AML-193 (cell line): ENCODE data around the gene COL4A2.

ENCODE experiments used
- DNase-seq, 2 experiments: peaks; one replicate each; lab custom pipeline; 2025; lab: John Stamatoyannopoulos, UW

COL4A2 gene

GRCh38 chr13:110419381-110419791, 112.3 kb downstream of the COL4A2 start:
- no peak for DNase-seq

DNA sequence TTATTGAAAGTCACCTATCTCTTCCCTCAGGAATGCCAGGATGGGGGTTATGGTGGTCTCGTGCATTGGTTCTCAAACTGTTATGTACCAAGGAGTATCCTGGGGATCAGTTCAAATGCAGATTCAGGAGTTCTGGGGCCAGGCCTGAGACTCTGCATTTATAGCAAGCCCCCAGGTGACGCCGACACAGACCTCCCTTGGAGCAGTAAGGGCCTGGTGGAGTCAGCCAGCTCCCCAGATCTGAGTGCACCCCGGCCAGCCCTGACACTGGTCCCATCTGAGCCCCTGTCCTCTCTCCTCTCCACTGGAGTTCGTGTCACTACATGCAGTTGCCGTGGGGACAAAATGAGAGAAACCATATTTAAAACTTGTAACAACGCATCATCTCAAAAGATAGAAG, 112.9 kb downstream of the COL4A2 start:
- no peak for DNase-seq

GRCh38 chr13:110420626-110421025, 113.5 kb downstream of the COL4A2 start:
- DNase-seq, result no peak

DNA sequence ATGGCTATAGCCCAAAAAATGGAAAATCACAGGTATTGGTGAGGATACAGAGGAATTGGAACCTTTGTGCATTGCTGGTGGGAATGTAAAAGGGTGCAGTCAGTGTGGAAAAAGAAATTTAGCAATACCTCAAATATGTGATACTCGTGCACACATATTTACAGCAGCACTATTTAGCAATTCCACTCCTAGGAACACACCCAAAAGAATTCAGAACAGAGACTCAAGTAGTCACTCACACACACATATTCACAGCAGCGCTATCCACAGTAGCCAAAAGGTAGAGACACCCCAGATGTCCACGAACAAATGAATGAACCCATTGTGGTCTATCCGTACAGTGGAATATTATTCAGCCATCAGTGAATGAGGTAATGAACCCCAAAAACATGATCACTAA, 114.0 kb downstream of the COL4A2 start:
- no peak for DNase-seq

DNA sequence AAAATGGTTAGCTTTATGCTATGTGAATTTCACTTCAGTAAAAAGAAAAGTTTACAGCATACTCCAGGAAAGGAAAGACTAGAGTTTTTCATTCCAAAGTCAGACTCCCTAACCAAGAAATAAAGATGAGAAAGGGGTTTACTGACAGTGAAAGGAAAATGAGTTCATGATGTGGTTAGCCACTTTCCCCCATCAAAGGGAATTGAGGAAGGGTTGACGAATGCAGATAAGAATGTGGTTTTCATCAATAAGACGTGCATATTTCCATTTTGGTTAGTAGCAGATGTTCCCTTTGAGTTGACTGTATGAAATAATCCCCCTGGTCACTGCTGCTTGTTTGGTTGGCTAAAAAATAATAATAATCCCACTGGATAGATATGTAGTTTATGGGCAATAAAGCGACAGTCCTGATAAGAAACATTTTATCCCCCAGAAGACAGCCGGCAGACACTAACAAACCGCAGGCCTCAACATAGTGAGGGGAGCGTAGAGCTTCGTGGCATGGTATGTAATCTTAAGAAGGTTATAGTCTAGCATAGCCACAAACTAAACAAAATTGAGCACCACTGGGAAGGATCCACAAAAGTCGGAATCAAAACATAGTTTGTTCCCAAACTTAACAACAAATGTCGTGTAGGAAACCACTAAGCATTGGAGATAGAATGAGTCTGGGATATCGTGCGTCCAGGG, 114.8 kb downstream of the COL4A2 start:
- no peak for DNase-seq

GRCh38 chr13:110422913-110423688, 116.0 kb downstream of the COL4A2 start:
- no peak for DNase-seq

GRCh38 chr13:110423689-110424302, 116.7 kb downstream of the COL4A2 start:
- DNase-seq, result no peak

DNA sequence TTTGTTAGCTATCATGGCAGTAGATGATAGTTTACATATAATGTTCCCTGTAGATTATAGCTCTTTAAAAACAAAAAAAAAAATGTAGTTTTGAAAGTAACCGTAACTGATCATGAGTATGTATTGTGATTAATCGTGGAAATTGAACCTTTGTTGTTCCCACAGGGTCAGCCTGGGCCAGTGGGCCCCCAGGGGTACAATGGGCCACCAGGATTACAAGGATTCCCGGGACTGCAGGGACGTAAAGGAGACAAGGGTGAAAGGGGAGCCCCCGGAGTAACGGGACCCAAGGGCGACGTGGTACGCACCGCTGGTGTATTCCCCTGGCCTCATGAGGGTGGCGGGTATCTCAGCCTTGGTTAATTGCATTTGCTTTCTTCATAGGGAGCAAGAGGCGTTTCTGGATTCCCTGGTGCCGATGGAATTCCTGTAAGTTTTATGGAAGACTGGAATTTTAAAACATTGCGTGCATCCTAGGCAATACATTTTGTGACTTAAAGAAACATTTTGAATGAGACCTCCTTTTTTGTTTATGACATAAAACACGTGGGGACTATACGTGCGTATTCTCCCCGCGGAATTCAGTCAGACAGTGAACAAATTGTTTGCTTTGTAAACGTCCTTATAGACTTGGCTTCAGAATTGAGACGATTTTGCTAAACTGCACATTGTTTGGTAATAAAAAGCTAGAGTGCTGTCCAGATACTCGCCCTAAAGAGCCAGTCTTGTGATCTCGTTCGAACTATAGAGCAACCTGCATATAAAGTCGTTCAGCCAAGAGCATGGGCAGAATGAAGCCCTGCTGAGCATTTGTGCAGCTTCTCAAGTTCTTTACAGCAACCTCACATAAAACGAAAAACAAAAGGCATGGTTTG, 117.7 kb downstream of the COL4A2 start:
- DNase-seq, result no peak

GRCh38 chr13:110425444-110425780, 118.3 kb downstream of the COL4A2 start:
- no peak for DNase-seq

GRCh38 chr13:110426735-110427134, 119.7 kb downstream of the COL4A2 start:
- no peak for DNase-seq

- DNase-seq, result no peak
Observed at GRCh38 chr13:110428313-110428712, 121.2 kb downstream of the COL4A2 start.

GRCh38 chr13:110430391-110431336, 123.6 kb downstream of the COL4A2 start:
- no peak for DNase-seq

DNA sequence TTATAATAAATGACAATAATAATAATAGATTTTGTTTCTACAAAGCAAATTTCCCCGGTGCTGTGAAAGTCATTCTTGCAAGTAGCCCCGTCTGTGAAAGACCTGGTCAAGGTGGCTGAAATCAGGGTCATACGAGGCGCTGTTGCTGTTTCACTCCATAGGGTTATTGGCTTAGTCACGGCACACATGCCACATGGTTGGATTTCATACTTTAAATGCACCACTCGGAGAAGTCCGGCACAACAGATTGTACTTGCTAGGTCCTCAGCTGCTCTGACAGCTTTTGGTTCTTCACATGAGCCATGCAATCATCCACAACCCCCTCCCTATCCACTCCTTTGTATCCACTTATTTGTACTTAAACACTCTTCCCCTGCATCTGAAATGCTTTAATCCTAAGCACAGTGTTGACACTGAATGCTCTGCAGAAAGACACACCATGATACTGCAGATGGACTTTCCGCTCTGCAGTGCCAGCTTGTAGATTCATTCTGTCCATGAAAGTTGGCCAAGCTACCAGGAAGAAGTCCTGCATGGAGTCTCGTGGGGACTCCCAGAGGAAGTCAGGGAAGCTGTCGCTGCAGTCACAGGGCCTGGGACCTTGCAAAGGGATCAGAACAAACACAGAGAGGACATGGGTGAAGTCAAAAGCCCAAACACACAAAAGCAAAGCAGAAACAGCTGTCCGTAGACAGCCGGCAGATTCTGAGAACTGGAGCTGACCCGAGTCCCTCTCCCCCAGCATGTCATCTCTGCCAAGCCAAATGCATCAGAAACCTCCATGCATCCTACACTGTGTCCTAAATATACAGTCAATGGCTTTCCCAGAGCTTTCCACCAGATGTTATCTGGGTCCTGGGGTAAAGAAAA, 124.6 kb downstream of the COL4A2 start:
- no peak for DNase-seq

GRCh38 chr13:110432522-110432921, 125.4 kb downstream of the COL4A2 start:
- DNase-seq, result no peak

DNA sequence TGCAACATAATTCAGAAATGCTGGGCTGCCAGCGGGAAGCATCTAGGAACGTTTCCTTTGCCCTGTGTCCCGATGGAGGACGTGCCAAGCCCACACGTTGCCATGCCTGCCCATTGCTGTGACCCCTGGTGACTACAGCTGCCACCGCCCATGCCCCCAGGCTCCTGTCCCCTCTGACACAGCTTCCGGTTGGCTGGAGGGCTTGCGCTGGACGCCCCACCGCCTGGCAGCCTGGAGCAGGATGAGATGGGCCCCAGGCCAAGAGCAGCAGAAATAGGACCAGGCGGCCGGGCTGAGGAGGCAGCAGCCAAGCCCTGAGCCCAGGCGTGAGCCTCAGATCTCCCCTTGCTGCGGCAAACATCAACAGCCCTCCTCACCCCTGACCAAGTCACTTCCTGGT, 125.9 kb downstream of the COL4A2 start:
- no peak for DNase-seq

GRCh38 chr13:110434629-110435028, 127.5 kb downstream of the COL4A2 start:
- no peak for DNase-seq

GRCh38 chr13:110435331-110435730, 128.2 kb downstream of the COL4A2 start:
- DNase-seq, result no peak

DNA sequence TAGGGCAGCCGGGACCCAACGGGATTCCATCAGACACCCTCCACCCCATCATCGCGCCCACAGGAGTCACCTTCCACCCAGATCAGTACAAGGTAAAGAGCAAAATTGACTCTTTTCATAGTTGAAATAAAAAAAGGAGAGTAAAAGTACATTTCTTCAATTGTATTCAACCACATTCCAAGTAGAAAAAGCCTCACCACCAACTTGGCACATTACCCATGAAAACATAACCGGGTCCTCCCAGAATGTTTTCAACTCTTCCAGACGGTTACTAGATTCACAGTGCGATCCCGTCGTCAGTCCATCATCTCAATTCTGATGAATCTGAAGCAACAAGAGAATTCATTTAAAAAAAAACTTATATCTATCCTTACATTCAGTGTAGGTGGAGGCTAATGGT, 129.2 kb downstream of the COL4A2 start:
- DNase-seq, result no peak

DNA sequence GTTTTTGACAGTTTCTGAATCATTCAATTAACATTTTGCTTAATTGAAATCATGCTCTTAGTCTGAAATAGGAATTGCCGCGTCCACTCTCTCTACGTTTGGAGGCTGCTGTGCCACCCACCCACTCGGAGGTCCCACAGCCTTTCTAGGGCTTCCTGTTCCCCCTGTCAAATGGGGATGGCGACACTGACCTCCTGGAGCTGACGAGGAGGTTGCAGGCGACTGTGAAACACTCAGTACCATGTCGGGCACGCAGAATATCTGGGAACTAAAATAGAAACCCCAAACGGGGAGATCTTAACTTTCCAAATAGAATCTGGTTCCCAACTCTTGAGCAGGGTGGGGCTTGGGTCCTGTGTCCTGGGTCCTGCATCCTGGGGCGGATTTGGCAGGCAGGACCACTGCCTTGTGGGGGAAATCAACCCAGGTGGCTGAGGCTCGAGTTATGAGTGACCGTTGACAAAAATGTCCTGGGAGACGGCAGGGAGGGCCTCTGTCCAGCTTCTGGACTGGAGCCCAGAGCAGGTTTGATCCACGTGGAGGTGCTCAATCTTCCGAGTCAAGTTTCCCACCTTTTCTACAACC, 129.8 kb downstream of the COL4A2 start:
- DNase-seq, result no peak

- DNase-seq, result no peak
Observed at GRCh38 chr13:110438211-110438610, 131.1 kb downstream of the COL4A2 start.
